ENCODE data around the gene VPS37B.

The VPS37B gene

GRCh38 chr12:122884091-122884826, 11.7 kb downstream of the VPS37B start:
- DNase-seq: no peak
- Histone ChIP-seq H3K27ac (no peak overlapping the region), H3K36me3 (peaks cover 21% of the 10 kb centered on the region), H3K4me3 (ENCODE audit: low read depth, low read length) (no peak overlapping the region), H3K9me3 (ENCODE audit: severe bottlenecking) (no peaks in the 10 kb centered on the region), H3K27me3 (ENCODE audit: insufficient read depth, low read depth, severe bottlenecking) (no peaks in the 10 kb centered on the region)
- TF ChIP-seq CTCF (IDR thresholded peaks at IDR 0.05; ENCODE audit: low read depth, low read length): no peak

GRCh38 chr12:122882908-122883558, 12.9 kb downstream of the VPS37B start:
- TF ChIP-seq CTCF (IDR thresholded peaks at IDR 0.05; ENCODE audit: low read depth, low read length): no peak
- H3K27me3 ChIP-seq (ENCODE audit: insufficient read depth, low read depth, severe bottlenecking): no peaks in the 10 kb centered on the region
- no peak overlapping the region for H3K27ac ChIP-seq
- H3K9me3 ChIP-seq (ENCODE audit: severe bottlenecking): no peaks in the 10 kb centered on the region
- H3K36me3 ChIP-seq: peaks cover 27% of the 10 kb centered on the region
- DNase-seq: no peak
- no peak overlapping the region for H3K4me3 ChIP-seq (ENCODE audit: low read depth, low read length)

GRCh38 chr12:122880668-122881067, 15.3 kb downstream of the VPS37B start:
- H3K36me3 ChIP-seq: peaks cover 31% of the 10 kb centered on the region
- peak; percentile 70 for DNase-seq
- H3K27ac ChIP-seq: no peak overlapping the region; the same call in 1 of the 2 replicates
- H3K27me3 ChIP-seq (ENCODE audit: insufficient read depth, low read depth, severe bottlenecking): no peaks in the 10 kb centered on the region
- TF ChIP-seq CTCF (IDR thresholded peaks at IDR 0.05; ENCODE audit: low read depth, low read length): peak; percentile 87
- no peak overlapping the region for H3K4me3 ChIP-seq (ENCODE audit: low read depth, low read length)
- H3K9me3 ChIP-seq (ENCODE audit: severe bottlenecking): no peaks in the 10 kb centered on the region

- peaks cover 31% of the 10 kb centered on the region for H3K36me3 ChIP-seq
- TF ChIP-seq CTCF (IDR thresholded peaks at IDR 0.05; ENCODE audit: low read depth, low read length): no peak
- H3K27me3 ChIP-seq (ENCODE audit: insufficient read depth, low read depth, severe bottlenecking): no peaks in the 10 kb centered on the region
These were observed 15.7 kb downstream of the VPS37B start for GRCh38 chr12:122880155-122880667.

GRCh38 chr12:122878780-122879612, 16.9 kb downstream of the VPS37B start:
- Histone ChIP-seq H3K4me3 (ENCODE audit: low read depth, low read length) (no peak overlapping the region), H3K27me3 (ENCODE audit: insufficient read depth, low read depth, severe bottlenecking) (no peaks in the 10 kb centered on the region), H3K27ac (no peak overlapping the region), H3K36me3 (peaks cover 34% of the 10 kb centered on the region), H3K9me3 (ENCODE audit: severe bottlenecking) (no peaks in the 10 kb centered on the region)
- TF ChIP-seq CTCF (IDR thresholded peaks at IDR 0.05; ENCODE audit: low read depth, low read length): no peak
- no peak for DNase-seq

More at GRCh38 chr12:122880155-122880667, 15.7 kb downstream of the VPS37B start:
- Histone ChIP-seq H3K4me3 (ENCODE audit: low read depth, low read length) (no peak overlapping the region), H3K9me3 (ENCODE audit: severe bottlenecking) (no peaks in the 10 kb centered on the region), H3K27ac (no peak overlapping the region; the same call in none of the 2 replicates)
- no peak for DNase-seq
